Right lobe of liver (tissue), 4 donors: ENCODE results near the gene TAOK3.

ENCODE experiments used
- POLR2A ChIP-seq: fragments of 450-650 bp; IDR thresholded peaks from one replicate; pipeline ENCODE4 v1.6.1; 2017; ENCODE audit warnings: antibody characterized with exemption, mild to moderate bottlenecking
- TF ChIP-seq, protein P1 (sequence below), 4 donors: fragments of 200-600 bp in 3 of 4; fragments of 450-650 bp in 1 of 4; IDR thresholded peaks; one replicate each; pipeline versions ENCODE4 v1.5.1 to v1.8.0; 2016 to 2022; ENCODE audit warnings: antibody characterized with exemption in 4 of 4, mild to moderate bottlenecking in 2 of 4
- donor health status: DM: no; HTN: no; CAD: no.
- donor health status: DM: no; HTN: no; CAD: no.
- donor health status: DM: no; HTN: yes; CAD: no.

DNA sequence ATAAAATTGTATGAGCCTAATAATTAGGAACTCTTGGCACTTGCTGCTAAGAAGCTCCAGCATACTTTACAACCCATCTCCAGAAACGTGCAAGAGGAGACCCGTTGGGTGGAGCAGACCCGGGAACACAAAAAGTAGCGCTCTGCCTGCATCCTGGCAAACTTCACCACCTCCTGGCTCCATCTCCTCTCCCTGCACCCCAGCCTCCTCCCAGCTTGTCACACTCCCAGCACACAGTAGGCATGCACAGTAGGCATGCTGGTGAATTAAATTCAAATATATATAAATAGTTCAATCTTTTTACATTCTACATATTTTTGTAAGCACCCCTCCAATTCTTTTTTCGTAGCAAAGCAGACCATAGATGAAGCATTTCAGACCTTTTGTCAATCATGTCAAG lies 270.1 kb downstream of the TAOK3 start:
- TF ChIP-seq, protein P1, sequence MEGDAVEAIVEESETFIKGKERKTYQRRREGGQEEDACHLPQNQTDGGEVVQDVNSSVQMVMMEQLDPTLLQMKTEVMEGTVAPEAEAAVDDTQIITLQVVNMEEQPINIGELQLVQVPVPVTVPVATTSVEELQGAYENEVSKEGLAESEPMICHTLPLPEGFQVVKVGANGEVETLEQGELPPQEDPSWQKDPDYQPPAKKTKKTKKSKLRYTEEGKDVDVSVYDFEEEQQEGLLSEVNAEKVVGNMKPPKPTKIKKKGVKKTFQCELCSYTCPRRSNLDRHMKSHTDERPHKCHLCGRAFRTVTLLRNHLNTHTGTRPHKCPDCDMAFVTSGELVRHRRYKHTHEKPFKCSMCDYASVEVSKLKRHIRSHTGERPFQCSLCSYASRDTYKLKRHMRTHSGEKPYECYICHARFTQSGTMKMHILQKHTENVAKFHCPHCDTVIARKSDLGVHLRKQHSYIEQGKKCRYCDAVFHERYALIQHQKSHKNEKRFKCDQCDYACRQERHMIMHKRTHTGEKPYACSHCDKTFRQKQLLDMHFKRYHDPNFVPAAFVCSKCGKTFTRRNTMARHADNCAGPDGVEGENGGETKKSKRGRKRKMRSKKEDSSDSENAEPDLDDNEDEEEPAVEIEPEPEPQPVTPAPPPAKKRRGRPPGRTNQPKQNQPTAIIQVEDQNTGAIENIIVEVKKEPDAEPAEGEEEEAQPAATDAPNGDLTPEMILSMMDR (IDR thresholded peaks at IDR 0.05) = no peak
- TF ChIP-seq POLR2A = no peak
